ENCODE measurements around the gene PIK3CA.

Gene PIK3CA

DNA sequence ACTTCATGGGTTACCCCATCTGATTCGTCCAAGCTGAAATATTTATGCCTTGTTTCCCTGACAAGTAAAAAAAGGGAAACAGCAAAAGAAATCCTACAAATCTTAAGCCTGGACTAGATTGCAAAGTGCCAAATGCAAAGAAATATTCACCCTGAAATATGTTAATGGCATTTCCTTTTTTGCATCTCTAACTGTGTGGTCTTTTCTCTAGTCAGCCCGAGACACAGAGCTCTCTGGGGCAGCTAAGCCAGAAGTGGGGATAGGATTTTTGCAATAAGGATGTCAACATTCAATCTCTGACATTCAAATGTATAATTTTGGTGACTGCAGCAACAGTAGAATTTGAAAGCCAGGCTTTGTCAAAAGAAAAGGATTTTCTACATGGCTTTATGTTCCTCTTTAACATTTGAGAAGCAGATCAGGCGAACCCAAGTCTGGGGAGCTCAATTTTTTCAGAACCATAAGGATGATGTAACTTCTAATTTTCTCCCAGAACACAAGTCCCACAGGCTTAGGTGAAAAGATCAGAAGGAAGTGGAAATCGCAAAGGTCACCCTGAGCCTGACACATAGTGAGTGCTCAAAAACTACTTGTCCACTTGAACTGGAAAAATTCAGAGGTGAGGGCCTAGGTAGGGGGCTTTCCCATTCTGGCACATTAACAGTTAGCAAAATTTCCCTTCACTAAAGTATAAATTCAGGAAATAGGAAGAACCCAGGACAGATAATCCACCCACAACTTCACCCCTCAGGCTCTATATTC is 131.0 kb downstream of the PIK3CA start:
- H3K4me3 ChIP-seq (replicated peaks; ENCODE audit: low read depth, low read length), result no peak overlapping the region
- DNase-seq (ENCODE audit: extremely low read depth, low read depth), result no peak

DNA sequence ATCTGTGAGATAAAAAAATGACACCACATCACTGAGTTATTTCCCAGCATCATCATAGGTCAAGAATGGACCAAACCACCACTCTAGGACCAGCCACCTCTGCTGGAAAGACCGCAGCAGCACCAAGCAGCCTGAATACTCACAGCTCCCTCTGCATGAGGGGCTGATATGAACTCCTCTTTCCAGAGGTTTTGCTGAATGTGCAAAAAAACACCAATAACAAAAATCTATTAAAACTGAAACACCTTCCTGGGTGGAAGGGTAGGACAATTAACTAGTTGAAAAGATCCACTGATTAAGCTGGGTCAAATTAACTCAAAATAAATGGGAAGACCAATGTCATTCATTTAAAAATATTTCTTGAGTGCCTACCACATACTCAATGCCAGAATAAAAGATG is 131.7 kb downstream of the PIK3CA start:
- TF ChIP-seq, protein P1, sequence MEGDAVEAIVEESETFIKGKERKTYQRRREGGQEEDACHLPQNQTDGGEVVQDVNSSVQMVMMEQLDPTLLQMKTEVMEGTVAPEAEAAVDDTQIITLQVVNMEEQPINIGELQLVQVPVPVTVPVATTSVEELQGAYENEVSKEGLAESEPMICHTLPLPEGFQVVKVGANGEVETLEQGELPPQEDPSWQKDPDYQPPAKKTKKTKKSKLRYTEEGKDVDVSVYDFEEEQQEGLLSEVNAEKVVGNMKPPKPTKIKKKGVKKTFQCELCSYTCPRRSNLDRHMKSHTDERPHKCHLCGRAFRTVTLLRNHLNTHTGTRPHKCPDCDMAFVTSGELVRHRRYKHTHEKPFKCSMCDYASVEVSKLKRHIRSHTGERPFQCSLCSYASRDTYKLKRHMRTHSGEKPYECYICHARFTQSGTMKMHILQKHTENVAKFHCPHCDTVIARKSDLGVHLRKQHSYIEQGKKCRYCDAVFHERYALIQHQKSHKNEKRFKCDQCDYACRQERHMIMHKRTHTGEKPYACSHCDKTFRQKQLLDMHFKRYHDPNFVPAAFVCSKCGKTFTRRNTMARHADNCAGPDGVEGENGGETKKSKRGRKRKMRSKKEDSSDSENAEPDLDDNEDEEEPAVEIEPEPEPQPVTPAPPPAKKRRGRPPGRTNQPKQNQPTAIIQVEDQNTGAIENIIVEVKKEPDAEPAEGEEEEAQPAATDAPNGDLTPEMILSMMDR (IDR thresholded peaks at IDR 0.05; ENCODE audit: low read depth, low read length, missing control alignments), result no peak
- H3K4me3 ChIP-seq (replicated peaks; ENCODE audit: low read depth, low read length), result no peak overlapping the region
- no peak for DNase-seq (ENCODE audit: extremely low read depth, low read depth)

More for the DNA sequence above, 131.0 kb downstream of the PIK3CA start:
- TF ChIP-seq, protein P1 (IDR thresholded peaks at IDR 0.05; ENCODE audit: low read depth, low read length, missing control alignments), result no peak

DNA sequence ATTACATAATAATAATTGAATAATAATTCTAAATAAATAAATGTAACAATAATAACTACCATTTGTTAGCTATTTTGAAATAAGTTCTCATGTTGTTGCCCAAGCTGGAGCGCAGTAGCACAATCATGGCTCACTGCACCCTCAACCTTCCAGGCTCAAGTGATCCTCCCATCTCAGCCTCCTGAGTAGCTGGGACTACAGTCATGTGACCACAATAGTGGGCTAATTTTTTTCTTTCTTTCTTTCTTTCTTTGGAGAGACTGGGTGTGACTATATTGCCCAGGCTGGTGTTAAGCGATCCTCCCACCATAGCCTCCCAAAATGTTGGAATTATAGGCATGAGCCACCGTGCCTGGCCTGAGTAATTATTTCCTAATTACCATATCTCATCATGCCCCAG is 133.7 kb downstream of the PIK3CA start:
- DNase-seq (ENCODE audit: extremely low read depth, low read depth), result no peak
- H3K4me3 ChIP-seq (replicated peaks; ENCODE audit: low read depth, low read length), result no peak overlapping the region
- TF ChIP-seq, protein P1 (IDR thresholded peaks at IDR 0.05; ENCODE audit: low read depth, low read length, missing control alignments), result no peak

DNA sequence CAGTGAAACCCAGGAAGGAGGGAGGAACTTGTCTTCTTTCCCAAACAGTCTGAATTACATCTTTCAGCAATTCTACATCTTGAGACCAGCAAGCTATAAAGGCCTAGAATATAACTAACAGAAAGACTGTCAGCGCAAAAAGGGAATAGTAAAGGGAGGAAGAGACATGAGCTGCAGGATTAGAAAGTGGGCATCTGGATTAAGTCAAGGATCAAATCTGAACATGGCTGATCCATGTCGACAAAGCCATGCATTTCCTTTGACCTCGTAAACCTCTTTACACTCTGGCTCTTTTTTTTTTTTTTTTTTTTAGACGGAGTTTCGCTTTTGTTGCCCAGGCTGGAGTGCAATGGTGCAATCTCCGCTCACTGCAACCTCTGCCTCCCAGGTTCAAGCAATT is 138.2 kb downstream of the PIK3CA start:
- TF ChIP-seq, protein P1 (IDR thresholded peaks at IDR 0.05; ENCODE audit: low read depth, low read length, missing control alignments), result no peak
- no peak for DNase-seq (ENCODE audit: extremely low read depth, low read depth)
- no peak overlapping the region for H3K4me3 ChIP-seq (replicated peaks; ENCODE audit: low read depth, low read length)

DNA sequence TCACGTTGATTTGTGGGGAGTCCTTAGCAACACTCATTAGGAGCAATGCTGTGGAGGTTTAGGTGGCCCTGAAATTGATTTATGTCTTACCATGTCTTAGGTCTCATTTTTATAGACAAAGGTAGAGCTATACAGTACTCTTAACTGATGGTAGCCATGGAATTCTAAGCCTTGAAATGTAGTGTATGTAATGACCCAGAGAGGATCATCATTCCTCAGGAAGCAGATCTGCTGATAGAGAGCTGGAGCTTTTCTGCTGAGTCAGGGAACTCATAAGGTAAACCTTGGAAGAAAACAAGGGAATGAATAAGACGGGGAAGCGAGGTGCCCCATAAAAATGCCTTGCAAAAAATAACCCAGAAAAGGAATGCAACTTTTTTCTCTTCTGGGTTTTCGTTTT is 140.7 kb downstream of the PIK3CA start:
- H3K4me3 ChIP-seq (replicated peaks; ENCODE audit: low read depth, low read length), result no peak overlapping the region
- TF ChIP-seq, protein P1 (IDR thresholded peaks at IDR 0.05; ENCODE audit: low read depth, low read length, missing control alignments), result no peak
- no peak for DNase-seq (ENCODE audit: extremely low read depth, low read depth)

DNA sequence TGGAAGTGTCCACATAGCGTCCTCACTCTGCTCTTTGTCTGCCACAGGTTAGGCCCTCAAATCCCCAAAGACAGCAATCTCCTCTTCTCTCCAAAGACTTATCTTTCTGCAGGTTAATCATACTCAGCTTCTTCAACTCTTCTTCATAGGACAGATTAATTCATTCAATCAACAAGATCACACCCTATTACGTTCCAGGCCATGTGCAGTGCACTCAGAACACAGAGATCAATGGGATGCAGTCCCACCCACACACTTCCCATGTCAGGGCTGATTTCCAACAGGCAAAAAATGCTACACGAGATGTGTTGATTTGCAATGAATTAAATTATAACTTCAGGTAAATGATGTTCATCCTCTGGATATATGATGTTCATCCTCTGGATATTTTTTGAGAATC is 141.1 kb downstream of the PIK3CA start:
- DNase-seq (ENCODE audit: extremely low read depth, low read depth), result no peak
- no peak overlapping the region for H3K4me3 ChIP-seq (replicated peaks; ENCODE audit: low read depth, low read length)
- TF ChIP-seq, protein P1 (IDR thresholded peaks at IDR 0.05; ENCODE audit: low read depth, low read length, missing control alignments), result no peak

Measured in HFF-Myc (cell line).